Type B pancreatic cell (in vitro differentiated cells): ENCODE data around the gene MAP4. TPM values are rescaled to one million over a fixed set of nuclear protein-coding genes. Genes with fewer than 3 reads are reported as not detected.
A peak's percentile ranks its signal among the peaks of the same experiment; 100 is the strongest.

Experiments
- DNase-seq: peaks from one replicate; pipeline ENCODE4 v3.0.0; 2021; ENCODE audit warnings: mixed read lengths; ENCODE audit not compliant: unreplicated experiment; ENCODE audit errors: extremely low spot score
- H3K27ac Mint-ChIP-seq: 2 replicates; pipeline ENCODE4 v1.8.0; 2021; ENCODE audit warnings: mild to moderate bottlenecking, mixed read lengths
- H3K27me3 Mint-ChIP-seq: 2 replicates; pipeline ENCODE4 v1.8.0; 2021; ENCODE audit warnings: mixed read lengths
- H3K36me3 Mint-ChIP-seq: 2 replicates; pipeline ENCODE4 v1.8.0; 2021; ENCODE audit warnings: mixed read lengths
- H3K4me1 Mint-ChIP-seq: one replicate; pipeline ENCODE4 v1.8.0; 2021; ENCODE audit warnings: mixed read lengths; ENCODE audit not compliant: unreplicated experiment
- H3K4me3 Mint-ChIP-seq: 2 replicates; pipeline ENCODE4 v1.8.0; 2021; ENCODE audit warnings: mild to moderate bottlenecking, mixed read lengths
- H3K9me3 Mint-ChIP-seq: 2 replicates; pipeline ENCODE4 v1.8.0; 2021; ENCODE audit warnings: mixed read lengths
- CTCF ChIP-seq: fragments of 200-600 bp; sonication (generic); conservative IDR thresholded peaks from 2 replicates; pipeline ENCODE4 v1.5.0; 2021; ENCODE audit warnings: antibody characterized with exemption, mild to moderate bottlenecking
- total RNA-seq: library from RNA; stranded (reverse); gene quantifications from 2 replicates; pipeline ENCODE4 v1.2.1, GENCODE V29; 2021; ENCODE audit warnings: low replicate concordance

Gene MAP4
- total RNA-seq, 1 donor from 2014 or later = 120 TPM

GRCh38 chr3:47899495-47900108, 116.6 kb downstream of the MAP4 start:
- Mint-ChIP-seq H3K27me3 (no peaks in the 10 kb centered on the region), H3K4me3 (peak overlapping the region; percentile 27), H3K9me3 (no peaks in the 10 kb centered on the region), H3K36me3 (peaks cover 21% of the 10 kb centered on the region), H3K27ac (peak overlapping the region; percentile 86), H3K4me1 (peaks cover 25% of the 10 kb centered on the region)
- TF ChIP-seq CTCF = no peak
- no peak for DNase-seq

- DNase-seq = no peak
- peaks cover 35% of the 10 kb centered on the region for H3K4me1 Mint-ChIP-seq
- TF ChIP-seq CTCF = no peak
- no peak overlapping the region for H3K4me3 Mint-ChIP-seq
- peaks cover 24% of the 10 kb centered on the region for H3K36me3 Mint-ChIP-seq
- no peaks in the 10 kb centered on the region for H3K9me3 Mint-ChIP-seq
- no peaks in the 10 kb centered on the region for H3K27me3 Mint-ChIP-seq
- no peak overlapping the region for H3K27ac Mint-ChIP-seq
Measured at GRCh38 chr3:47897954-47898353, 118.3 kb downstream of the MAP4 start.

- H3K27ac Mint-ChIP-seq = no peak overlapping the region
- TF ChIP-seq CTCF = no peak
- DNase-seq = no peak
- H3K27me3 Mint-ChIP-seq = no peaks in the 10 kb centered on the region
- peaks cover 47% of the 10 kb centered on the region for H3K4me1 Mint-ChIP-seq
- peaks cover 20% of the 10 kb centered on the region for H3K36me3 Mint-ChIP-seq
- no peaks in the 10 kb centered on the region for H3K9me3 Mint-ChIP-seq
- no peak overlapping the region for H3K4me3 Mint-ChIP-seq
Measured at GRCh38 chr3:47896736-47897135, 119.5 kb downstream of the MAP4 start.

- H3K36me3 Mint-ChIP-seq = peaks cover 20% of the 10 kb centered on the region
- peaks cover 52% of the 10 kb centered on the region for H3K4me1 Mint-ChIP-seq
- no peaks in the 10 kb centered on the region for H3K27me3 Mint-ChIP-seq
- no peak for DNase-seq
- H3K4me3 Mint-ChIP-seq = no peak overlapping the region
- H3K9me3 Mint-ChIP-seq = no peaks in the 10 kb centered on the region
- no peak overlapping the region for H3K27ac Mint-ChIP-seq
- no peak for TF ChIP-seq CTCF
Measured at GRCh38 chr3:47895241-47895640, 121.0 kb downstream of the MAP4 start.

- Mint-ChIP-seq H3K36me3 (peaks cover 32% of the 10 kb centered on the region), H3K4me3 (peak overlapping the region; percentile 53), H3K27me3 (no peaks in the 10 kb centered on the region), H3K9me3 (no peaks in the 10 kb centered on the region), H3K4me1 (peaks cover 41% of the 10 kb centered on the region), H3K27ac (peak overlapping the region; percentile 14)
- TF ChIP-seq CTCF = no peak
- DNase-seq = no peak
Measured at GRCh38 chr3:47892286-47893040, 123.8 kb downstream of the MAP4 start.
